ENCODE results near the gene SUPT4H1.

SUPT4H1 gene

DNA sequence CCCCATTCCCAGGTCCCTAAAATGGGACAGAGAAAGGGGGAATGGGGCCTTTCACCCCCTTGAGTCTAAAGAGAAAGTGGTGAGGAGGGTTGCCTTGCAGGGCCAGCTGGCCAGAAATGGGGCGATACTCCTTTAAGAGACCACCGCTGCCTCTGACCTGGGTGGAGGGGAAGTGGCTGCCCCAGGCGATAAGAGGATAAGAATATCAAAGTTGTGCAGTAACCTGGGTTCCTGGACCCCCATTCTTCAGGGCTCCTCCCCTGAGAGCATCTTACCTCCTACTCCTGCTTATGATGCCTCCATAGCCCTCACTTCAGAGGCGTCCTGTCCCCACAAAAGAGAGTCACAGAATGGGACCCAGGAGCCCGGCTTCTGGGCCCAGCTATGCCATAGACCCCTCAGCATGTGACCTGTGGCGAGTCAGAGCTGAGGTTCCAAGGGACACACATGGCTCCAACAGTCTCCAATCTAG, 18.2 kb downstream of the SUPT4H1 start:
- no peak for DNase-seq (ENCODE audit: low read depth)
- in situ Hi-C loops (cut with HindIII; ENCODE audit: low sequenced_read_pairs), result no loop called here
- TF ChIP-seq, protein P1, sequence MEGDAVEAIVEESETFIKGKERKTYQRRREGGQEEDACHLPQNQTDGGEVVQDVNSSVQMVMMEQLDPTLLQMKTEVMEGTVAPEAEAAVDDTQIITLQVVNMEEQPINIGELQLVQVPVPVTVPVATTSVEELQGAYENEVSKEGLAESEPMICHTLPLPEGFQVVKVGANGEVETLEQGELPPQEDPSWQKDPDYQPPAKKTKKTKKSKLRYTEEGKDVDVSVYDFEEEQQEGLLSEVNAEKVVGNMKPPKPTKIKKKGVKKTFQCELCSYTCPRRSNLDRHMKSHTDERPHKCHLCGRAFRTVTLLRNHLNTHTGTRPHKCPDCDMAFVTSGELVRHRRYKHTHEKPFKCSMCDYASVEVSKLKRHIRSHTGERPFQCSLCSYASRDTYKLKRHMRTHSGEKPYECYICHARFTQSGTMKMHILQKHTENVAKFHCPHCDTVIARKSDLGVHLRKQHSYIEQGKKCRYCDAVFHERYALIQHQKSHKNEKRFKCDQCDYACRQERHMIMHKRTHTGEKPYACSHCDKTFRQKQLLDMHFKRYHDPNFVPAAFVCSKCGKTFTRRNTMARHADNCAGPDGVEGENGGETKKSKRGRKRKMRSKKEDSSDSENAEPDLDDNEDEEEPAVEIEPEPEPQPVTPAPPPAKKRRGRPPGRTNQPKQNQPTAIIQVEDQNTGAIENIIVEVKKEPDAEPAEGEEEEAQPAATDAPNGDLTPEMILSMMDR (IDR thresholded peaks at IDR 0.05; ENCODE audit: low read depth, low read length, missing control alignments), result no peak
- H3K4me3 ChIP-seq (ENCODE audit: low read depth, low read length), result no peak overlapping the region

DNA sequence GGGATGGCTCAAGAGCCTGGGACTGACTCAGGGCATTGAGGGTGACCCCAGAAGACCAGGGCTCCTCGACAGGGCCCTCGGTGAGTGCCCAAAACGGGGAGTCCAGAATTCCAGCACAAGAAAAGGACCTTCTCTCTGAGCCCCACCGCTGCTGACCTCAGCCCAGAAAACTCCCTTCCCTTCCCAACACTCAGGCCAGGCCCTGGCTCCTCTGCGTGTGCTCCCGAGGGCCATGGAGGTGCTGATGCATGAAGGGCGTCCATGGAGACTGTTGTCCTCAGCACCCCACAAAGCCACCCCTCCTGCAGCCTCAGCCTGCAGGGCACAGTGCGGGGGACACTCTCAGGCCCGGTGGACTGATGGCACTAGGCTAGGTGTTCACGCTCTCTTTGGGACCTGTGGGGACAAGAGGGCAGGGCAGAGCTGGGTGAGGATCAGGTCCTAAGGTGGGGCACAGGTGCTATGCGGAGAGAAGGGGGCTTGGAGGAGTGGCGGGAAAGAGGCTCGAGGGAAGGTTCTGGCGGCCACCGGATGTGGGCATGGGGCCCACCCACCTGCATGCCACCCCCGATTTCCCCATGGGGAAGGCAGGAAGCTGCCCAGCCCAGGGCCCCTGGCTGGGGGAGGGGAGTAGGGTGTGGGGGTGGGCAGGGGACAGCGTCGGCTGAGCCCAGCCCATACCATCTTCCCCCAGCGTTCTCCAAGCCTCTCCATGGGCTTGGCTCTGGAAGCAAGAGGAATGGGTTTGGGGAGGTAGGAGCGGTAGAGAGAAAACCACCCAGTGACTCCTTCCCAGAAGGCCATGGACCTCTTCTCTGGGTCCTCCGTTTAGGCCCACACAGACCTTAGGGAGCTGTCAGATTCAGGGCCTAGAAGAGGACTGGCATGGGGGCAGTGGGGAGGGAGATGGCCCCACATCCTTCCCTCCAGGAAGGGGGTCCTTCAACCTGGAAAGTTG, 18.9 kb downstream of the SUPT4H1 start:
- no peak overlapping the region for H3K4me3 ChIP-seq (ENCODE audit: low read depth, low read length)
- no peak for DNase-seq (ENCODE audit: low read depth)
- in situ Hi-C loops (cut with HindIII; ENCODE audit: low sequenced_read_pairs), result no loop called here

DNA sequence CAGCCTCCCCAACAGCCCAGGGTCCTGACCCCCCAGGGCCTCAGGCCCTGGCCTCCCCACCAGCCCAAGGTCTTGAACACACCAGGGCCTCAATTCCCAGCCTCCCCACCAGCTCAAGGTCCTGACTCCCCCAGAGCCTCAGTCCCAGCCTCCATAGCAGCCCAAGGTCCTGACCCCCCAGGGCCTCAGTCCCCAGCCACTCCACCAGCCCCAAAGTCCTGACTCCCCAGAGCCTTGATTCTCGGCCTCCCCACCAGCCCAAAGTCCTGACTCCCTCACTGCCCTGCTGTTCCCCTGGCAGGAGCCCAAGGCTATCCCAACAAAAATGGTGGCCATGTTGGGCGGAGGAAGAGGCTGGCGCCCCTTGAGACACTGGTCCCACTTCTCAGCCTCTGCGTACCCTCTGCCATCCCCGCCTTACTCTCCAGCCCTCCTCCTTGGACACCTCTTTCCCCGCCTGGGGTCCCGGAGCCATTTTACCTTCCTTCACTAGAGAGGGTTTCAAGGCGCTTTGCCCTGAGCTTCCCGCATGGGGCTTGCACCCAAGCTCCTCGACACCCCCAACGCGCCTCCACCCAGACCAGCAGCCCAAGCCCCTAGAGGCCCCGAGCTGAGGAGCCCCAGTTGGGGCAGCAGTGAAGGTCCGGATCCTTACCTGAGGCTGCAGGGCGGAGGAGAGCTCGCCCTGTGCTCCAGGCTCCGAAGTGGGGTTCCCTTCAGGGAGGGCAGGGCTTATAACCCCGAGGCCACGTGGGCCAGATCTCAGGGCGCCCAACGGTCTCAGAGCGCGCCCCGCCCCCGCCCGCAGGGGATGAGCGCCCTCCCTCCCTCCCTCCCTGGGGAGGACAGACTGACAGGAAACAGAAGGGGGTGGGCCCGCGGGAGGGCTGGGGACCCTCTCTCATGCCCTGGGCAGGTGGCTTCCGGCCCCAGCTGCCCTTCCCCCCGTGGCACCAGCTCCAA, 19.9 kb downstream of the SUPT4H1 start:
- in situ Hi-C loops (cut with HindIII; ENCODE audit: low sequenced_read_pairs), result no loop called here
- TF ChIP-seq, protein P1 (IDR thresholded peaks at IDR 0.05; ENCODE audit: low read depth, low read length, missing control alignments), result no peak
- H3K4me3 ChIP-seq (ENCODE audit: low read depth, low read length), result no peak overlapping the region
- no peak for DNase-seq (ENCODE audit: low read depth)

More for the DNA sequence above, 18.9 kb downstream of the SUPT4H1 start:
- TF ChIP-seq, protein P1 (IDR thresholded peaks at IDR 0.05; ENCODE audit: low read depth, low read length, missing control alignments), result no peak

DNA sequence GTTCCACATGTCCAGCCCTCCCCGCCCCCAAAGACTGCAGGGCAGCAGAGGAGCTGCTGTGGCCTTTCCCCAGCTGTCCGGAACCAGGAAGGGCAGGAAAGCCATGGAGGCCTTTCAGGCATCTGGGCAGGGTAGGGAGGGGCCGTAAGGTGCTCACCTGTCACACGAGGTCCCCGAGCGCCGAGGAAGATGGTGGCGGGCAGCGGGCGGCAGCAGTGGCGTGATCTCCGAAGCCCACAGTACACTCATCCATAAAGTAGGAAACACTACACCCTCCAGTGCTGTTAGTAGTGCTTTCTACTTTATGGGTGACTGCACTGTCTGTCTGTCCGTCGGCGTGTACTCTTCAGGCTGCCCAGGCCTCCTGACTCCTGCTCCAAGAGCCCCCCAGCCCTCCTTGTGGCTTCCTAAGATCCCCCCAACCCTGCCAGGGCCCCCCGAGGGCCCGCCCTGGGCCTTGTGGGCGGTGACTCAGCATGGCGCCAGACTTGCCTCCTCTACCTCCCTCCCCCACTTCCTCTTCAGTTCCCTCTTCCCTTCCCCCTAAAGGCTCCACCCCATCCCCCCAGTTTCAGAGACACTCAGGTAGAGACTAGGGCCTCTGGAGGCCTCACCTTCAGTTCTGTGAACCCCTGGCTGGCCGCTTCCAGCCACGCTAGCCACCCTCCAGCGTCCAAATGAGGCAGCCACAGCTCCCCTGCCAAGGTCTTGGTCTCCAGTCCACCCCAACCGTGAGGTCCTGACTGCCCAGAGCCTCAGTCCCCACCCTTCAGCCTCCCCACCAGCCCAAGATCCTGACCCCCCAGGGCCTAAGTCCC, 20.8 kb downstream of the SUPT4H1 start:
- DNase-seq (ENCODE audit: low read depth), result no peak
- in situ Hi-C loops (cut with HindIII; ENCODE audit: low sequenced_read_pairs), result no loop called here
- H3K4me3 ChIP-seq (ENCODE audit: low read depth, low read length), result no peak overlapping the region
- TF ChIP-seq, protein P1 (IDR thresholded peaks at IDR 0.05; ENCODE audit: low read depth, low read length, missing control alignments), result no peak

DNA sequence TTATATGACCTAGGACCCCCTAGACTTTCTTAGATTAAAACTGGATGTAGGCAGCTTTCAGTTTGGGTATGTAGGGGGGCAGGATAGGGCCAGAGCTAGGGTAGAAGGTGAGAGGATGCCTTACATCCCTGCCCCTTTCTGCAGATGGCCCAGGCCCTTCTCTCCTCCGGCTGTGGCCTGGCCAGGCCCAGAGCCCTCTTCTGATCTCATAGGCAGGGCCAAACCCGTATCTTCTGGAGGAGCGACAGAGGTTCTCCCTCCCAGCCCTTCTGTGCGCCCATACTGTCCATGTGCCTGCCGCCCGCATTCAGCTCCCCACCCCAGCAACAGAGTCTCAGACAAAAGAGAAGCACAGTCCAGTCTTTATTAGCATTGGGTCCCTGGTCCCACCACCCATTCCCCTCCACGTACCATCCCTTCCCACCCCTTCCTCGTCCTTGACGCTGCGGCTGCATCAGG, 21.4 kb downstream of the SUPT4H1 start:
- in situ Hi-C loops (cut with HindIII; ENCODE audit: low sequenced_read_pairs), result no loop called here
- TF ChIP-seq, protein P1 (IDR thresholded peaks at IDR 0.05; ENCODE audit: low read depth, low read length, missing control alignments), result no peak
- no peak for DNase-seq (ENCODE audit: low read depth)
- no peak overlapping the region for H3K4me3 ChIP-seq (ENCODE audit: low read depth, low read length)

All from astrocyte of the cerebellum (primary cell).